ENCODE results near the gene TBC1D16. TPM values are rescaled to one million over a fixed set of nuclear protein-coding genes. Genes with fewer than 3 reads are reported as not detected.

Gene TBC1D16
- total and polyA plus RNA-seq, 2 experiments from 2014 or later, result 24.5 to 38.1 TPM

GRCh38 chr17:79984877-79985276, 50.8 kb downstream of the TBC1D16 start:
- Histone ChIP-seq H3K4me3 (no peak overlapping the region), H2AFZ (no peak overlapping the region), H3K4me1 (ENCODE audit: insufficient read depth) (peaks cover 45% of the 10 kb centered on the region), H3K27ac (no peak overlapping the region), H3K4me2 (no peak overlapping the region), H3K36me3 (replicated peaks; ENCODE audit: insufficient read depth, low read depth) (no peaks in the 10 kb centered on the region), H3K9me2 (replicated peaks; ENCODE audit: insufficient read depth) (no peaks in the 10 kb centered on the region), H3K79me2 (peaks cover 67% of the 10 kb centered on the region), H4K20me1 (ENCODE audit: insufficient read depth, poor library complexity, severe bottlenecking) (no peaks in the 10 kb centered on the region), H3K27me3 (no peaks in the 10 kb centered on the region), H3K9me3 (ENCODE audit: low read depth) (no peaks in the 10 kb centered on the region)
- no peak for DNase-seq (ENCODE audit: low spot score)
- TF ChIP-seq CTCF (IDR thresholded peaks at IDR 0.05; ENCODE audit: poor library complexity), result no peak
- TF ChIP-seq EZH2phosphoT487 (IDR thresholded peaks at IDR 0.05; ENCODE audit: low read depth, severe bottlenecking, unreplicated experiment), result no peak
- TF ChIP-seq EZH2 (IDR thresholded peaks at IDR 0.05; ENCODE audit: borderline replicate concordance), result no peak
- WGBS (ENCODE audit: low lambda C conversion rate, missing lambda C conversion rate), result 82% methylated on average over 10 of the region's 10 CpGs

DNA sequence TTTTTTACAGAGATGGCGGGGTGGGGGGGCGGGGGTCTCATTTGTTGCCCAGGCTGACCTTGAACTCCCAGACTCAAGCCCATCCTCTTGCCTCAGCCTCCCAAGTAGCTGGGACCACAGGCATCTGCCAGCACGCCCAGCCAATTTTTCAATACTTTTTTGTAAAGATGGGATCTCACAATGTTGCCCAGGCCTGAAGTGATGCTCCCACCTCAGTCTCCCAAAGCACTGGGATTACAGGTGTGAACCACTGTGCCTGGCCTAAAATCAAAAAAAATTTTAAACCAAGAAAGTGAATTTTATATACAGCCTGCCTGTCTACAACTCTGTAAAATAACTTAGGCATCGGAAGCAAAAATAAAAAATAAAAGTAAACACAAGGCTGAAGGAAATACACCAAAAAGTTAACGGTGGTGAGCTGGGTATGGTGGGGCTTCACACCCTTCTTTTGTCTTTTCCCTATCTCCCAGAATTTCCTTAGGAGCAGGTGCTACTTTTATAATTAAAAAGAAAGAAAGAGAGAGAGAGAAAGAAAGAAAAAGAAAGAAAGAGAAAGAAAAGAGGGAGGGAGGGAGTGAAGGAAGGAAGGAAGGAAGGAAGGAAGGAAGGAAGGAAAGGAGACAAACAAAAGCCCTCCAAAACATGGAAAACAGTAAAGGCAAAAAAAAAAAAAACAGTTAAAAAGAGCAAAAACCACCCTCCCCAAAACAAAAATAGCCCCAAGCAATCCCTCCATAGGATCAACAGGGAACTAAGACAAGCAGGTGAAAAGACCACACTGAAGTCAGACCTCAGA, 51.4 kb downstream of the TBC1D16 start:
- no peaks in the 10 kb centered on the region for H3K36me3 ChIP-seq (replicated peaks; ENCODE audit: insufficient read depth, low read depth)
- H3K27me3 ChIP-seq, result no peaks in the 10 kb centered on the region
- no peaks in the 10 kb centered on the region for H3K9me2 ChIP-seq (replicated peaks; ENCODE audit: insufficient read depth)
- WGBS (ENCODE audit: low lambda C conversion rate, missing lambda C conversion rate), result 93% methylated on average over 5 of the region's 5 CpGs
- no peak overlapping the region for H3K4me3 ChIP-seq
- H2AFZ ChIP-seq, result no peak overlapping the region
- no peak overlapping the region for H3K27ac ChIP-seq
- peaks cover 38% of the 10 kb centered on the region for H3K4me1 ChIP-seq (ENCODE audit: insufficient read depth)
- no peaks in the 10 kb centered on the region for H4K20me1 ChIP-seq (ENCODE audit: insufficient read depth, poor library complexity, severe bottlenecking)
- H3K9me3 ChIP-seq (ENCODE audit: low read depth), result no peaks in the 10 kb centered on the region
- DNase-seq (ENCODE audit: low spot score), result no peak
- H3K79me2 ChIP-seq, result peaks cover 64% of the 10 kb centered on the region
- TF ChIP-seq EZH2 (IDR thresholded peaks at IDR 0.05; ENCODE audit: borderline replicate concordance) (no peak), EZH2phosphoT487 (IDR thresholded peaks at IDR 0.05; ENCODE audit: low read depth, severe bottlenecking, unreplicated experiment) (no peak), CTCF (IDR thresholded peaks at IDR 0.05; ENCODE audit: poor library complexity) (no peak)
- no peak overlapping the region for H3K4me2 ChIP-seq

DNA sequence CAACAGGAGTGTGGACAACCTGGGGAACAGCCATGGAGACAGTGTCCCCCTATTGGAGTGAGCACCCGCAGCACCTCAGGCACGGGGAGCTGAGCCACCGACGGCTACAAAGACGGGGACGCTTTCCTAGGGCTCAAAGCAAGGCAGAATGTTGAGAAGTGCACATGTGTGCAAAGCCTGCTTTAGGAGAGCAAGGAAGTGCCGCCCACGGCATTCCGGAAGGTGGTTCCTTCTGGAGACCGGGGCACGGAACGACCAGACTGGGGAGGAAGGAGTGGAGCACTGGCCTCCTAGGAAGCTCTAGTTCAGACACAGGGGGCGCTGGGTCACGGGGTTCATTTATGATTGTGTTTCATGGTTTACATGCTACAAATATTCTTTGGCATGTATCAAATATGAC, 52.2 kb downstream of the TBC1D16 start:
- no peak for DNase-seq (ENCODE audit: low spot score)

More for the DNA sequence above, 52.2 kb downstream of the TBC1D16 start:
- H3K9me2 ChIP-seq (replicated peaks; ENCODE audit: insufficient read depth), result no peaks in the 10 kb centered on the region
- H4K20me1 ChIP-seq (ENCODE audit: insufficient read depth, poor library complexity, severe bottlenecking), result no peaks in the 10 kb centered on the region
- no peak overlapping the region for H3K27ac ChIP-seq
- no peak overlapping the region for H2AFZ ChIP-seq
- H3K9me3 ChIP-seq (ENCODE audit: low read depth), result no peaks in the 10 kb centered on the region
- H3K36me3 ChIP-seq (replicated peaks; ENCODE audit: insufficient read depth, low read depth), result no peaks in the 10 kb centered on the region
- H3K27me3 ChIP-seq, result no peaks in the 10 kb centered on the region
- TF ChIP-seq CTCF (IDR thresholded peaks at IDR 0.05; ENCODE audit: poor library complexity) (no peak), EZH2phosphoT487 (IDR thresholded peaks at IDR 0.05; ENCODE audit: low read depth, severe bottlenecking, unreplicated experiment) (no peak), EZH2 (IDR thresholded peaks at IDR 0.05; ENCODE audit: borderline replicate concordance) (no peak)
- H3K79me2 ChIP-seq, result peaks cover 67% of the 10 kb centered on the region
- H3K4me2 ChIP-seq, result no peak overlapping the region
- H3K4me1 ChIP-seq (ENCODE audit: insufficient read depth), result peaks cover 31% of the 10 kb centered on the region
- WGBS (ENCODE audit: low lambda C conversion rate, missing lambda C conversion rate), result 90% methylated on average over 14 of the region's 14 CpGs
- H3K4me3 ChIP-seq, result no peak overlapping the region

Data from hepatocyte (in vitro differentiated cells).